Measurements from ENCODE around the gene LRG1. TPM values are rescaled to one million over a fixed set of nuclear protein-coding genes. Genes with fewer than 3 reads are reported as not detected.

LRG1 gene
- total and polyA plus RNA-seq, 2 donors from 2014 or later, result 2.2 to 26.4 TPM

- intact Hi-C loops (cut with DNase I), result no loop called here
- Histone ChIP-seq H3K4me3 (ENCODE audit: low read length in 3 of 3) (no peak overlapping the region), H3K9ac (ENCODE audit: low read length in 3 of 3) (no peak overlapping the region), H3K27me3 (ENCODE audit: control insufficient read depth, insufficient read depth, low read length) (no peaks in the 10 kb centered on the region), H3K36me3 (ENCODE audit: control insufficient read depth in 2 of 3, insufficient read depth in 3 of 3, low read length in 3 of 3) (no peaks in the 10 kb centered on the region), H3K9me3 (ENCODE audit: control insufficient read depth in 2 of 3, insufficient read depth in 1 of 3, low read length in 3 of 3) (no peaks in the 10 kb centered on the region), H3K27ac (ENCODE audit: low read depth in 2 of 2, low read length in 2 of 2) (no peak overlapping the region), H3K4me1 (ENCODE audit: control insufficient read depth in 2 of 3, insufficient read depth in 2 of 3, low read depth in 1 of 3, low read length in 3 of 3) (peaks cover 0 to 7% (median 0%) of the 10 kb centered on the region in 3 donors)
- TF ChIP-seq, protein P1, sequence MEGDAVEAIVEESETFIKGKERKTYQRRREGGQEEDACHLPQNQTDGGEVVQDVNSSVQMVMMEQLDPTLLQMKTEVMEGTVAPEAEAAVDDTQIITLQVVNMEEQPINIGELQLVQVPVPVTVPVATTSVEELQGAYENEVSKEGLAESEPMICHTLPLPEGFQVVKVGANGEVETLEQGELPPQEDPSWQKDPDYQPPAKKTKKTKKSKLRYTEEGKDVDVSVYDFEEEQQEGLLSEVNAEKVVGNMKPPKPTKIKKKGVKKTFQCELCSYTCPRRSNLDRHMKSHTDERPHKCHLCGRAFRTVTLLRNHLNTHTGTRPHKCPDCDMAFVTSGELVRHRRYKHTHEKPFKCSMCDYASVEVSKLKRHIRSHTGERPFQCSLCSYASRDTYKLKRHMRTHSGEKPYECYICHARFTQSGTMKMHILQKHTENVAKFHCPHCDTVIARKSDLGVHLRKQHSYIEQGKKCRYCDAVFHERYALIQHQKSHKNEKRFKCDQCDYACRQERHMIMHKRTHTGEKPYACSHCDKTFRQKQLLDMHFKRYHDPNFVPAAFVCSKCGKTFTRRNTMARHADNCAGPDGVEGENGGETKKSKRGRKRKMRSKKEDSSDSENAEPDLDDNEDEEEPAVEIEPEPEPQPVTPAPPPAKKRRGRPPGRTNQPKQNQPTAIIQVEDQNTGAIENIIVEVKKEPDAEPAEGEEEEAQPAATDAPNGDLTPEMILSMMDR (IDR thresholded peaks at IDR 0.05; ENCODE audit: borderline replicate concordance, extremely low read depth, insufficient read depth), result no peak
- DNase-seq (no peak), FAIRE-seq (no peak)
Measured at GRCh38 chr19:4519172-4519496, 20.7 kb downstream of the LRG1 start.

DNA sequence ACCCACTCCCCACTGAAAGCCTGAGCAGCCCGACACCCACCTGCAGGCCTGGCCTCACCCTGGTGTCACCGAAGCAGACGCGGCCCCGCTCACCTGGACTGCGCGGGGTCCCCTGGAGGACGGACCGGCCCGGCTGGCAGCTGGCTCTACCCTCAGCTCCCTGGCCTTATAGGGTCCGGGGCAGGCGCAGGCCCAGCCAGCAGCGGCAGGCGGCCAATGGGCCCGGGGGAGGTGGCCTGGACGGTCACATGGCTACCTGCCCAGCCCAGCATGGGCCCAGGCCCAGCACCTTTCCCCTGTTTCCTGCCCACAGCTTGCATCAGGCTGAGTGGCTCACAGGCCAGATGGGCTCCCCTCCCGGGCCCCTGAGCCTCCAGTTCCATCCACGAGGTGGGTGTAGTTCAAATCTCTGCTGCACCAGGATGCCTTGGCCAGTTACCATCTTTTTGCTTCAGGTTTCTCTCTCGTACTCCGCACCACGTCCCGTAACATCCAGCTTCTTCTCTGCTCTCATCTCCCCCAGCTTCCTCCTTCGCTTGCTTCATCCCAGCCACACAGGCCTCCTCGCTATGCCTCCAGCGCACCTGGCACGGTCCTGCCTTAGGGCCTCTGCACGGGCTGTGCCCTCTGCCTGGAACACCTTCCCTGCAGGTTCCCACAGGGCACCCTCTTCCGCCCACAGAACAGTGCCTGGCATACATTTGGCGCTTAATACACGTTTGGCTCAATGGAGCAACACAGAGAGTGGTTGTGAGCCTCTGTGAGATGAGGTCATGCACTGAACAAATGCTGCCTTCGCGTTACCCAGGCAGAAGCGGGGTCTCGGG lies 21.3 kb downstream of the LRG1 start, which contains the start of gene PLIN4:
Gene PLIN4 (minus strand): TSS at position 142 of the 827 bp plus-strand sequence. CDS start 214 bp downstream, outside the sequence.
- H3K9ac ChIP-seq (ENCODE audit: low read length in 3 of 3), result no peak within 1 kb of the TSS
- DNase-seq, result no peak
- no peaks in the 10 kb centered on the region for H3K27me3 ChIP-seq (ENCODE audit: control insufficient read depth, insufficient read depth, low read length)
- TF ChIP-seq, protein P1 (IDR thresholded peaks at IDR 0.05; ENCODE audit: borderline replicate concordance, extremely low read depth, insufficient read depth), result no peak
- no peaks in the 10 kb centered on the region for H3K36me3 ChIP-seq (ENCODE audit: control insufficient read depth in 2 of 3, insufficient read depth in 3 of 3, low read length in 3 of 3)
- no peak within 1 kb of the TSS for H3K27ac ChIP-seq (ENCODE audit: low read depth in 2 of 2, low read length in 2 of 2)
- no peak for FAIRE-seq
- H3K9me3 ChIP-seq (ENCODE audit: control insufficient read depth in 2 of 3, insufficient read depth in 1 of 3, low read length in 3 of 3), result no peaks in the 10 kb centered on the region
- H3K4me1 ChIP-seq (ENCODE audit: control insufficient read depth in 2 of 3, insufficient read depth in 2 of 3, low read depth in 1 of 3, low read length in 3 of 3), result peaks cover 0 to 7% (median 0%) of the 10 kb centered on the region in 3 donors
- no peak within 1 kb of the TSS for H3K4me3 ChIP-seq (ENCODE audit: low read length in 3 of 3)
- intact Hi-C loops (cut with DNase I), result no loop called here

DNA sequence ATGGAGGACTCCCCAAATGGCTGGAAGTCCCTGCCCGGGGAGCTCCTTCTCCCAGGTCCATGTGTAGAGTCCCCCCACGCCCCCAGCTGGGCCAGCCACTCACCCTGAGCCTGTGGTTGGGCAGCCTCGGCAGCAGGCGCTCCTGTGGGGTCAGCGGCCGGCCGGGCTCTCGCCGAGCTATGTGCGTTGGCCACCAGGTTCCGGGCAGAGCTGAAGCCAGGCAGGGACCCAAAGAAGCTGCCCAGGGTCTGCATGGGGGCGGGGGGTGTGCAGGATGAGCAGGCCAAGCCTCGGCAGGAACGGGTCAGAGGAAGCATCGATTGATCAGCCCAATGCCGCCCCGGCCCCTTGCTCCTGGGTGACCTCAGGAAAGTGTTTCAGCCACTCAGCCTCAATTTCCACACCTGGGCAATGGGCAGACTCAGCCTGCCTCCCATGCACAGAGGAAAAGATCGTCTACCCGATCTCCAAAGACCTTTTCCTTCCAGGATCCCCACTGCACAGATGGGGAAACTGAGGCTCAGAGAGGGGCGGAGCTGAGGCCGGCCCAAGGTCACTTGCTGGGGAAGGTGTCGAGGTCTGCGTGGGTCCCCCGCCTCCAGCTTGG lies 22.3 kb downstream of the LRG1 start:
- DNase-seq, result no peak

More for the DNA sequence above, 22.3 kb downstream of the LRG1 start:
- TF ChIP-seq, protein P1 (IDR thresholded peaks at IDR 0.05; ENCODE audit: borderline replicate concordance, extremely low read depth, insufficient read depth), result no peak
- no peaks in the 10 kb centered on the region for H3K27me3 ChIP-seq (ENCODE audit: control insufficient read depth, insufficient read depth, low read length)
- FAIRE-seq, result no peak
- H3K4me1 ChIP-seq (ENCODE audit: control insufficient read depth in 2 of 3, insufficient read depth in 2 of 3, low read depth in 1 of 3, low read length in 3 of 3), result peaks cover 0 to 7% (median 0%) of the 10 kb centered on the region in 3 donors
- H3K36me3 ChIP-seq (ENCODE audit: control insufficient read depth in 2 of 3, insufficient read depth in 3 of 3, low read length in 3 of 3), result no peaks in the 10 kb centered on the region
- H3K27ac ChIP-seq (ENCODE audit: low read depth in 2 of 2, low read length in 2 of 2), result no peak overlapping the region
- no peak overlapping the region for H3K4me3 ChIP-seq (ENCODE audit: low read length in 3 of 3)
- no peak overlapping the region for H3K9ac ChIP-seq (ENCODE audit: low read length in 3 of 3)
- H3K9me3 ChIP-seq (ENCODE audit: control insufficient read depth in 2 of 3, insufficient read depth in 1 of 3, low read length in 3 of 3), result no peaks in the 10 kb centered on the region
- intact Hi-C loops (cut with DNase I), result no loop called here

All from kidney (tissue), 14 donors.